Mesothelial cell of epicardium (in vitro differentiated cells): ENCODE results near the gene UBE3C. TPM values are rescaled to one million over a fixed set of nuclear protein-coding genes. Genes with fewer than 3 reads are reported as not detected.

Experiments used
- DNase-seq, 2 experiments: peaks; one replicate each; pipeline ENCODE4 v3.0.0; 2021; ENCODE audit warnings: low spot score in 2 of 2; ENCODE audit not compliant: unreplicated experiment in 2 of 2
- H3K27ac Mint-ChIP-seq: 2 replicates; pipeline ENCODE4 v1.8.0; 2021; ENCODE audit warnings: mixed read lengths
- H3K27me3 Mint-ChIP-seq: 2 replicates; pipeline ENCODE4 v1.8.0; 2021; ENCODE audit warnings: low read depth, mixed read lengths
- H3K36me3 Mint-ChIP-seq: 2 replicates; pipeline ENCODE4 v1.8.0; 2021; ENCODE audit warnings: mixed read lengths
- H3K4me1 Mint-ChIP-seq: 2 replicates; pipeline ENCODE4 v1.8.0; 2021; ENCODE audit warnings: mixed read lengths
- H3K4me3 Mint-ChIP-seq: 2 replicates; pipeline ENCODE4 v1.8.0; 2021; ENCODE audit warnings: mild to moderate bottlenecking, moderate library complexity, mixed read lengths
- H3K9me3 Mint-ChIP-seq: 2 replicates; pipeline ENCODE4 v1.8.0; 2021; ENCODE audit warnings: mixed read lengths
- total RNA-seq: library from RNA; stranded (reverse); gene quantifications from 3 replicates; pipeline ENCODE4 v1.2.1, GENCODE V29; 2021
- TF ChIP-seq, protein P1 (sequence below): fragments of 200-600 bp; sonication (generic); IDR thresholded peaks from one replicate; pipeline ENCODE4 v1.5.0; 2021; ENCODE audit warnings: antibody characterized with exemption; ENCODE audit not compliant: unreplicated experiment

The UBE3C gene
- total RNA-seq, 1 donor from 2014 or later, result 58.8 TPM

GRCh38 chr7:157294773-157295172 lies 156.0 kb downstream of the UBE3C start:
- H3K27ac Mint-ChIP-seq, result no peak overlapping the region
- TF ChIP-seq, protein P1, sequence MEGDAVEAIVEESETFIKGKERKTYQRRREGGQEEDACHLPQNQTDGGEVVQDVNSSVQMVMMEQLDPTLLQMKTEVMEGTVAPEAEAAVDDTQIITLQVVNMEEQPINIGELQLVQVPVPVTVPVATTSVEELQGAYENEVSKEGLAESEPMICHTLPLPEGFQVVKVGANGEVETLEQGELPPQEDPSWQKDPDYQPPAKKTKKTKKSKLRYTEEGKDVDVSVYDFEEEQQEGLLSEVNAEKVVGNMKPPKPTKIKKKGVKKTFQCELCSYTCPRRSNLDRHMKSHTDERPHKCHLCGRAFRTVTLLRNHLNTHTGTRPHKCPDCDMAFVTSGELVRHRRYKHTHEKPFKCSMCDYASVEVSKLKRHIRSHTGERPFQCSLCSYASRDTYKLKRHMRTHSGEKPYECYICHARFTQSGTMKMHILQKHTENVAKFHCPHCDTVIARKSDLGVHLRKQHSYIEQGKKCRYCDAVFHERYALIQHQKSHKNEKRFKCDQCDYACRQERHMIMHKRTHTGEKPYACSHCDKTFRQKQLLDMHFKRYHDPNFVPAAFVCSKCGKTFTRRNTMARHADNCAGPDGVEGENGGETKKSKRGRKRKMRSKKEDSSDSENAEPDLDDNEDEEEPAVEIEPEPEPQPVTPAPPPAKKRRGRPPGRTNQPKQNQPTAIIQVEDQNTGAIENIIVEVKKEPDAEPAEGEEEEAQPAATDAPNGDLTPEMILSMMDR, result no peak

GRCh38 chr7:157295338-157295737 lies 156.6 kb downstream of the UBE3C start:
- Mint-ChIP-seq H3K4me1 (no peaks in the 10 kb centered on the region), H3K9me3 (no peaks in the 10 kb centered on the region), H3K36me3 (no peaks in the 10 kb centered on the region), H3K4me3 (no peak overlapping the region), H3K27ac (no peak overlapping the region), H3K27me3 (no peaks in the 10 kb centered on the region)
- DNase-seq, result no peak
- TF ChIP-seq, protein P1, result no peak

More at GRCh38 chr7:157294773-157295172, 156.0 kb downstream of the UBE3C start:
- no peaks in the 10 kb centered on the region for H3K27me3 Mint-ChIP-seq
- H3K36me3 Mint-ChIP-seq, result no peaks in the 10 kb centered on the region
- no peak overlapping the region for H3K4me3 Mint-ChIP-seq
- DNase-seq, result no peak
- H3K4me1 Mint-ChIP-seq, result no peaks in the 10 kb centered on the region
- H3K9me3 Mint-ChIP-seq, result no peaks in the 10 kb centered on the region

DNA sequence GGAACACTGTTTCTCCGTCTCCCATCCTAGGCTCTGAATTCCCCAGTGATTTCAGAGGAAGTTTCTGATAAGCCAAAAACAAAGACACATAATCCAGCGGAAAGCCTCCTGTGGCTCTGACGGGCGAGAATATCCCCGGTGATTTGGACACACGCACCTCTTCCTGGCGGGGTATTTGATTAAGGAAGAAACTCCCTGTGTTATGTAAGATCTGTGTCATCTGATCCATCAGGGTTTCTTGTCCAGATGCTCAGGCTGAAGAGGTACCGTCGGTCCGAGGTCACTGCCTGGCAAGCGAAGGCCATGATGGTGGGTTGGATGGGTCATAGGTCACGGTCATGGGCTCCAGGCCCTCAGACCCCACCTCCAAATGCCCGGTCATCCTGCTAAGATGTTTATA lies 158.5 kb downstream of the UBE3C start:
- Mint-ChIP-seq H3K36me3 (no peaks in the 10 kb centered on the region), H3K4me1 (no peaks in the 10 kb centered on the region), H3K27ac (no peak overlapping the region), H3K4me3 (no peak overlapping the region), H3K9me3 (no peaks in the 10 kb centered on the region), H3K27me3 (no peaks in the 10 kb centered on the region)
- no peak for DNase-seq
- TF ChIP-seq, protein P1, result no peak

- H3K9me3 Mint-ChIP-seq, result no peaks in the 10 kb centered on the region
- no peaks in the 10 kb centered on the region for H3K36me3 Mint-ChIP-seq
- H3K27ac Mint-ChIP-seq, result no peak overlapping the region
- no peak for DNase-seq
- H3K4me1 Mint-ChIP-seq, result no peaks in the 10 kb centered on the region
- TF ChIP-seq, protein P1, result no peak
- H3K4me3 Mint-ChIP-seq, result no peak overlapping the region
- H3K27me3 Mint-ChIP-seq, result no peaks in the 10 kb centered on the region
These were observed 160.5 kb downstream of the UBE3C start for GRCh38 chr7:157299317-157299612.

DNA sequence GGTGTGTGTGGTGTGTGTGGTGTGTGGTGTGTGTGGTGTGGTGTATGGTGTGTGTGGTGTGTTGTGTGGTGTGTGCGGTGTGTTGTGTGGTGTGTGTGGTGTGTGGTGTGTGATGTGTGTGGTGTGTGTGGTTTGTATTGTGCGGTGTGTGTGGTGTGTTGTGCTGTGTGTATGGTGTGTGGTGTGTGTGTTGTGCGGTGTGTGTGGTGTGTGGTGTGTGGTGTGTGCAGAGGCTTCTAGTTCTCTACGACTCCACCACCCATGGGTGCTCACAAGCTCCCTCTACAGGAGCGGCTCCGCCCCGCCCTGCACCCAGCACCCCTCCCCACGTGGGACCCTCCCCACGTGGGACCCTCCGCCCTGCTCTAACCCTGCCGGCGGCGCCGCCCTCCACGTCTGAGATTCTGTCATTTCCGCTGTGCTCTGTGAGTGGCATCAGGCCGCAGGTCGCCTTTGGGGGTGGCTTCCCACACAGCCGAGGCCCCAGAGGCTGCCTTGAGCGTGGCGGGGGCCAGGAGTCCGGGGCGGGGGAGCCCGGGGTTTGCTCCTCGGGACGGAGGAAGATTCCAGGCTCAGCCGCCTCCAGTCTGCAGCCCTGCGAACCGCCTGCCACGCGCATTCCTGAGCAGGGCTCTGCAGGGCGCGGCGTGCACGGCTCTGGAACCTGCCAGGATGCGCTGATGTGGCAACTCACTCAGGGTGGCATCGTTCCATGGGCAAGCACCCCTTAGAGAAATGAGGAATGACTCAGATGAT lies 161.1 kb downstream of the UBE3C start:
- no peak overlapping the region for H3K27ac Mint-ChIP-seq

More for the DNA sequence above, 161.1 kb downstream of the UBE3C start:
- Mint-ChIP-seq H3K4me1 (no peaks in the 10 kb centered on the region), H3K9me3 (no peaks in the 10 kb centered on the region), H3K27me3 (no peaks in the 10 kb centered on the region), H3K36me3 (no peaks in the 10 kb centered on the region), H3K4me3 (no peak overlapping the region)
- TF ChIP-seq, protein P1, result no peak
- DNase-seq, result no peak
